Fibroblast of skin of left quadriceps (primary cell): ENCODE data around the gene TMEM185A.
"Not testable (repeated sequence)": the region's sequence is repeated elsewhere in the genome, so short reads cannot be mapped to it uniquely, and the experiment has no call there.

Experiments
- DNase-seq, 2 experiments: peaks; one replicate each; pipeline ENCODE4 v3.0.0-alpha.2; 2013; ENCODE audit warnings: low read depth in 2 of 2

Gene TMEM185A

DNA sequence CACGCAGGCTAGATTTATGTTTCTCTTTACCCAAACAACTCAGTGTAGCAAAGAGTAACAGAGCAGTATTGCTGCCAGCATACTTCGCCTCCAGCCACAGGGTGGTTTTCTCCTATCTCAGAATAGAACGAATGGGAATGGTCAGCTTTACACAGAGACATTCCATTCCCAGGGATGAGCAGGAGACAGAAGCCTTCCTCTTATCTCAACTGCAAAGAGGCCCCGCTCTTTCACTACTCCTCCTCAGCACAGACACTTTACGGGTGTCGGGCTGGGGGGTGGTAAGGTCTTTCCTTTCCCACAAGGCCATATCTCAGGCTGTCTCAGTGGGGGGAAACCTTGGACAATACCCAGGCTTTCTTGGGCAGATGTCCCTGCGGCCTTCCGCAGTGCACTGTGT, 4.8 kb downstream of the TMEM185A start:
- not testable (repeated sequence) for DNase-seq

DNA sequence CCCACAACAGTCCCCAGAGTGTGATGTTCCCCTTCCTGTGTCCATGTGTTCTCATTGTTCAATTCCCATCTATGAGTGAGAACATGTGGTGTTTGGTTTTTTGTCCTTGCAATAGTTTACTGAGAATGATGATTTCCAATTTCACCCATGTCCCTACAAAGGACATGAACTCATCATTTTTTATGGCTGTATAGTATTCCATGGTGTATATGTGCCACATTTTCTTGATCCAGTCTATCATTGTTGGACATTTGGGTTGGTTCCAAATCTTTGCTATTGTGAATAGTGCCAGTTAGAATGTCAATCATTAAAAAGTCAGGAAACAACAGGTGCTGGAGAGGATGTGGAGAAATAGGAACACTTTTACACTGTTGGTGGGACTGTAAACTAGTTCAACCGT, 11.9 kb downstream of the TMEM185A start:
- not testable (repeated sequence) for DNase-seq

DNA sequence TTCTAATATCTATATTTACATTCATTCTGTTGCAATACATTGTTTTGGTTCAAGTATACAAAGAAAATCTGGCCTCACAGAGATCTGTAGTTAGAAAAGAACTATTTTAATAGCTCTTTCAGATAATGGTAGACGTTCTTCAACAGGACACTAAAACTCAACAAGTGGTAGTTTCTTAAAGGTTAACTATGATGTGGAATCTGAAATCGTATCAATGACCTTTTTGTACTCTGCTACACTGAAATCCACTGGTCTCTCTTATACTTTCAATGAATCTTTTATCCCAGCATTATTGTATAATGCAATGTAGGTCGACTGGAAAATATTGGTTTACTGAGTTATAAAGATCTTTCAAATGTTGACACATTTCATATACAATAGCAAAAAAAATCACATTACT, 12.7 kb downstream of the TMEM185A start:
- no peak for DNase-seq

DNA sequence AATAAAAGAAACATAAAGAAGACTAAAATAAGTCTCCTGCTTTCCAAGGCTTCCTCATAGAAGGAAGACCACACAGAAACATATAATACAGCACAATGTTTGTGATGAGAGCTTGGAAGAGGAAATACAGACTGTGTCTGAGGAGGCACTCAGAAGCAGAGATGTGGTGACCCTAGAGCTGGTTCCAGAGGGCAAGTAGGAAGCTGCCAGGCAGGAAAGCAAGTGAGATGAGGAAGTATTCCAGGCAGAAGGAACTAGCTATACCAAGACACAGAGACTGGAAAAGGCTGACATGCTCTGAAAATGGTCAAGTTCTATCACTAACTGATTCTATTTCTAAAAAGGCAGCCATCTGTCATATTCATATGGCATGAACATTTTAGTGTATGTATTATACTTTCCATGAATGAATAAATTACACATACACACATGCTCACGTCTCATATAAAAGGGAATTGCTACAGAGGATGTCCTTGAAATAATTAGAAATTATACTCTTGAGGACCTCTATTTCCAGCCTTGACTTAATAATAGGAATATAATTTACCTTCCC, 19.9 kb downstream of the TMEM185A start:
- no peak for DNase-seq

DNA sequence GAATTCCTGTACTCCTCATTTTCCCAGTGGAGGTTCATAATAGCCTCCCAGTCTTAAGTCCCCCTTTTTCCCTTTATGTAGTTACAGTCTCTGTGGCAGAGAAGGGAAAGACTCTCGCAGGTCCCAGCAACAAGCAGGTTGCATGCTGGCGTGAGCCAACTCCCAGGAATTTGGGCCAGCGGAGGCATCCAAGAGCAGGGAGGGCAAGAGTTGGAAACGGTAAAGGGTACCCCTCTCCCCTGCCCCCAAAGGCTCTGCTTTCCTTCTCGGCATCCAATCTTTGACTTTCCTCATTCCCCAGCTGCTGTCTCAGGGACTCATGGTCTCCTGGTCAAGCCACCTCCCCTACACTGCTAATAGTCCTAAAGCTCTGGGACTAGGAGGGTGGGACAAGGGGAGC, 21.1 kb downstream of the TMEM185A start:
- DNase-seq: no peak

DNA sequence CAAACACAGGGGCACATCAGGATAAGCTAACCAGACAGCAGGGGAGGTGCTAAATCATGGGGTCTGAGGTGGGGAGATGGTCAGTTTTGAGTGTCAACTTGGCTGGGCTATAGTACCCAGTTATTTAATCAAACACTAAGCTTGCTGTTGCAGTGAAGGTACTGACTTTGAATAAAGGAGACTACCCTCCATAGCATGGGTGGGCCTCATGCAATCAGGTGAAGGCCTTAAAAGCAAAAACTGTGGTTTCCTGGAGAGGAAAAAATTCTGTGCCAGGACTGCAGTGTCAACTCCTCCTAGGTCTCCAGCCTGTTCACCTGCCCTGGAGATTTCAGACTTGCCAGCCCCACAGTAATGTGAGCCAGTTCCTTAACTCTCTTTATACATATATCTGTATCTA, 23.9 kb downstream of the TMEM185A start:
- no peak for DNase-seq

DNA sequence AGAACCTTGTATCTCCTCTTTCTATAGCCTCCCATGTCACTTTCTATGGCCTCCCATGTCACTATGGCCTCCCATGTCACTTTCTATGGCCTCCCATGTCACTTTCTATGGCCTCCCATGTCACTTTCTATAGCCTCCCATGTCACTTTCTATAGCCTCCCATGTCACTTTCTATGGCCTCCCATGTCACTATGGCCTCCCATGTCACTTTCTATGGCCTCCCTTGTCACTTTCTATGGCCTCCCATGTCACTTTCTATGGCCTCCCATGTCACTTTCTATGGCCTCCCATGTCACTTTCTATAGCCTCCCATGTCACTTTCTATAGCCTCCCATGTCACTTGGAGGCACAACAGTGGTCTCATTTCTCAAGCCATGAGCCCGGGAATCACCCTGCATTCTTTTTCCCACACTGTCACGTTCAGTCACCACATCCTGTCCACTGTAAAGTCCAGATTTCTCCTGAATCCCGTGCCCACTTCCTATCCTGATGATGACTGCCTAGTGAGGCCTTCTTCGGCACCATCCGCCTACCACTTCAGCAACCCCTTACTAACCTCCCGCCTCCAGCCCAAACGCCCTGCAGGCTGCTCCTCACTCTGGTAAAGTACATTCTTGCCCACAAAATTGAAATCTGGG, 26.2 kb downstream of the TMEM185A start:
- DNase-seq: not testable (repeated sequence)

DNA sequence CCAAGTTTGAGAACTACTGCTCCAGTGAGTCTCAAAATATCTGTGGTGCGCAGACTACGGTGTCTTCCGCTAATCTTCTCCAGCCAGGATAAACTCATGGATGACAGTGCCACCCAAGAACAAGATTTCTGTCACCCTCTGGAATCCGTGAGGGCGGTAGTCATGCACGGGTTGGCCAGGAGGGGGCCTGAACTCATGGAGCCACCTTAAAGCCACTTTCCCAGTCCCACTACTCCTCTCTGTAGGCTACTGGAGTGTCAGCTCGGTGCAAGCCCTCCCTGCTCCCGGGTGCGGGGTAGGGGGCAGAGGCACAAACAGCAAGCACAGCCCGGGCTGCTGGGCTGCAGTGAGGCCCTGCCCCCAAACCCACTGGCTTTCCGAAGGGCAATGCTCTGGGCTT, 33.0 kb downstream of the TMEM185A start:
- DNase-seq: not testable (repeated sequence)

DNA sequence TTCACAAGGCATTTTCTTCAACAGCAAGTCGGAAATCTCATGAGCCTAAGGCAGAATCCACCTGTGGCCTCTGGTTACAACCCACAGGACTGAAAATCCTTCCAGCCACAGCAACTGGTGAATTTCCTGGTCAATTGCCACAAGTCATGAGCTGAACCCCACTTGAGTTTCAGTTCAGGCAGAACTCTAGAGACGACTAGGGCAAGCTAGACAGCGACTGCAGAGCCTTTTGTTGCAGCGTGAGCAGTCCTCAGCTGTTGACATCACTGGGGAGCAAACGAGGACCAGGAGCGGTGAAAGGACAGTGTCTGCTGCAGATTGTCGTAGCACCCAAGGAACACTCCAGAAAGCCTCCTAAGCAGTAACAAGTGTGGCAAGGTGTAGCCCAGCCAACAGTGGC, 35.6 kb downstream of the TMEM185A start:
- not testable (repeated sequence) for DNase-seq

DNA sequence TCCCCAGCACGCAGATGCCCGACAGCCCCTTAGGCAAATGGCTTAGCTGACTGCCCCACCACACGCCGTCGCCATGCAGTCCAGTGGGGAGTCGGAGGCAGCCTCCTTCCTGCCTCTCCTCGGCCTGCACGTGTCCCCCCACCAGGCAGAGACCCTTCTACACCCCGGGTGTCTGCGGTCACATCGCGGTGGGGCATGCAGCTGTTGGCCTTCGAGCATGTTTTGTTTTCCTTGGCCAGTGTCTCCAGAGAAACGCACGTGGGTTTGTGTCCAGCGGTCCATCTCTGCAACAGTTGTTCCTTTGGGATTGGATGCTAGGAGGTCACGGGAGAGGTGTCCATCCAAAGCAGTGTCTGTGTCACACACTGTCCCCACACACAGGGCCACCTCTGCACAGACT, 36.4 kb downstream of the TMEM185A start, which contains the start of gene HSFX2:
TSS of gene HSFX2 (minus strand) at position 101 of the 400 bp plus-strand sequence. CDS start 614 bp downstream, outside the sequence.
- not testable (repeated sequence) for DNase-seq

DNA sequence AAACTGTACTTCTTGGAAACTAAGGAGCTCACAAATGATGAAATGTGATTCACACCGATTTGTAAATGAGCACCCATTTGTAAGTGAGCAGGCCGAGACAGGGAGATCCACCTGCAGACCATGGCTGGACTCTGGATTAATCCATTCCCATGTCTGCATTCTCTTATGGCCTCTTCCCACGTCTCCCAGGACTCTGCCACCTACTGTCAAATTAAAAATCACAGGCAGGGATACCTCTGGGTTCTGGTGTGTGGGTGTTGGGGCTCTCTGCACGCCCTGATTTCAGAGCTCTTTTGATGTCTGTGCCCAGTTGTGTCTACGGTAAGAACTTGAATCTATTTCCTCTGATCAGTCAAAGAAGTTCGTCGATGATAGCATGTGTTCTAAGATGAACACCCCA, 40.6 kb downstream of the TMEM185A start:
- not testable (repeated sequence) for DNase-seq

DNA sequence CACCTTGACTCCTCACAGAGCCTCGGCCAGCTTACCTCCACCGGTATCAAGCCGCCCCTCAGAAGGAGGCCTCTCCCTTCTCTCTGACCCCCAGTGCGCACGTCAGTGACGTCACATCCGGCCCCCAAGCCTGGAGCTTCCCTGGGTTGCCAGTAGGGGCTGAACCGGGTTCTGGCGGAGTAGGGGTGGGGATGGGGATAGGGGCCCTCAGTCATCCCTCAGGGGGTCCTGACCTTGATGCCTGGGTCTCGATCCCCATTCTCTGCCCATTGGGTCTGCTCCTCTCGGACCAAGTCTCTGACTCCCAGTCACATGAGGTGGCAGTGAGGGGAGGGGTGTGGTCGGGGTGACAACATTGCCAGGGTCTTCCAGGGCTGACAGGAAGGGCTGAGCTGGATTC, 44.2 kb downstream of the TMEM185A start, which contains the start of gene MAGEA9B:
TSS of gene MAGEA9B (minus strand) at position 101 of the 400 bp plus-strand sequence. CDS start 4,280 bp downstream, outside the sequence.
- not testable (repeated sequence) for DNase-seq

DNA sequence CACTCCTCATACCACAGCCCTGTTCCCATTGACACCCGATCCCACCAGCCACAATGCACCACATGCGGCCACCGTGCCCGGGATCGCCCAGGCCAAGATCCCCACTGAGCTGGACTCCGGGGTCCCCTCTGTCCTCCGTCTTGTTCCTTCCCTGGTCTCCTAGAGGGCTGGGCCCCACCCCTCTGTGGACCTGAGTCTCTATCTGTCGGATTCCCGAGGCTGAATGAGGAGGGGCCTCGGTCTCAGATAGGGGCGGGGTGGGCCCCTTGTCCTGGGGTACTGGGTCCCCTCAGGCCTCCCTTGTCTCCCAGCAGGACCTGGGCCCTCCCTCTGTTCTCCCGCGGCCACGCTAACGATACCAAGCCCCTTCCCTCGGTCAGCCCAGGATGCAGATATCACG, 46.0 kb downstream of the TMEM185A start:
- DNase-seq: not testable (repeated sequence)

DNA sequence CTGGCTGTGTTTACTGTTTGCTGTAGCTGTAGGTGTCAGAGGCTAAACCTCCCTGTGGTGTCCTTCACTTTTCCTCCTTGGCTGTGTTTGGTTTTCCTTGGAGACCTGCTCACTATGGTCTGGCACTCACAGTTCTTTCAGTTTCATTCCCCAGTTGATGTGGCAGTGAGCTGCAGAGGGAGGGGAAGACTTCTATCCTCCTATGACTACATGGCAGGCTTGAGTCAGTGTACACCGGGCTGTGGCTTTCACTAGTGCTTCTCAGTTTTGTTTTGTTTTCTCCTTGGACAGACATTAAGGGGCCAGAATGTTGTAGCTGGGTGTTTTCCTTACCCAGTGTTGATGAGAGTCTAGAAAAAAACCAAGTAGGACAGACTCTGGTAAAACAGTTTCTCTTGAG, 58.1 kb downstream of the TMEM185A start:
- DNase-seq: not testable (repeated sequence)

DNA sequence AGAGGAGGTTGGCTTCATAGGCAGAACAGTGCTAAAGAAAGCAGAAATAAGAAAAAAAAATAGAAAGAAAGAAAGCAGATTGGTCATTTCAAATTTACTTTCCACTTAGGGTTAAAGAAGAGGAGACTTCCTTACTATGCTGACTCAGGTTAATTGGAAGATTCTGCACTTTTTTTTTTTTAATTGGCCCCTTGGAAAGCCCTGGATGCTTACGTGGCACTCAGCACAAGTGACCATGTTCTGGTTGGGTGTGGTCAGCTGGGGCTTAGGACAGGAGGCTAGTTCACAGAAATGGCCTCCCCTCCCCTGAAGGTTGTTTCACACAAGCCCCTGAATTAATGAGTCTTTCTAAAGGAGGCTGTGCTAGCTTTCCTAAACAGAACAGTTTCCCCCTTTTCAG, 58.8 kb downstream of the TMEM185A start:
- DNase-seq: no peak

DNA sequence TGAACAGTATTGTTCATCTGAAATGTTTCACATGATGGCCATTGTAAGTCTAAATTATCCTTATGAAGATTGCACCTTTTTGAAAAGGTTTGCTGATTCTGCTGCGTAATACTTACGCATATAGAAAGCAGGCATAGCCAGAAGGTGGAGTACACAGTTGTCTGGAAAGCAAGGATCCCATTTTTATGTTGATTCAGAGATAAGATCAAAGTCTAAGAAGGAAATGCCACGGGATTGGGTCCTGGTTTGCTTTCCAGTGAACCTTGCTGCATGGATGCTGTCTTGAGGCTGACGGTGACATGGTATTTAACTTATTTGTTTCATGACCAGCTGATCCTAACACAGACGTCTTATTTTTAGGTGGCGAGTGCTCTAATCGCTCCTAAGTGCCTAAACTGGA, 59.8 kb downstream of the TMEM185A start:
- no peak for DNase-seq

DNA sequence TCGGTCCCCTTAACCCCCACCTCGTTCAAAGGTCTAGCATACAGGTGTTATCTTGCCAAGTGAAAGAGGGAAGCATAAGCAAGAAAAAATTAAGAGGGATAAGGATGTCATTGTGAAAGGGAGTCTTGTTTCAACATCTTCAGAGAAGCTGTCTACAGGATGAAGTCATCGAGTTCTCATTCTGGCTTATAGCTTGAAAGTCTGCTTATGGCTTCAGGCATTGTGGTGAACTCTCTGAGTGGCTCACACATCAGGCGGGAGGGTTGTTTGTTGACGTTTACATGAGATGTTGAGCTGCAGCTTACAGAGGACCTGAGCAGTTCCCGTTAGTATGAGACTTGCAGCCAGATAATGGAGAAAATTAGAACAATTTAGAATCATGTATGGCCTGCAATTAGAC, 60.9 kb downstream of the TMEM185A start:
- peak in 1 of 2 experiments; percentile 1 for DNase-seq

DNA sequence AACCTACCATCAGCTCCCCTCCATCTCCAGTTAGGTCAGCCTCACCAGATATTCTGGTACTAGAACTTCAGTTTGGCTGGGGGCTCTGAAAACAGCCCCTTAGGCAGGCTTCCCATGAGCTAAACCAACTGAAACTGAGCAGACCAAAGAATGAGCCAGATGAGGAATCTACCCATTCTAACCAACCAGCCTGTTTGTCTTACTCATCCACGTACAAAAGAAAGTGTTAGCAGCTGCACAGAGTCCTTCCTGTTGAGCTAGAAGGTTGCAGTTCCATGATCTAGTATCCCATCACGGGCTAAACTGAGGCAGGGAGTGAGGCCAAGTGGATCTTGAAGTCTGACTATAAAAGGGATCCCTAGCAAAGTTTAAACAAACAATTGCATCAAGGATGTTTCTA, 61.8 kb downstream of the TMEM185A start:
- no peak for DNase-seq

DNA sequence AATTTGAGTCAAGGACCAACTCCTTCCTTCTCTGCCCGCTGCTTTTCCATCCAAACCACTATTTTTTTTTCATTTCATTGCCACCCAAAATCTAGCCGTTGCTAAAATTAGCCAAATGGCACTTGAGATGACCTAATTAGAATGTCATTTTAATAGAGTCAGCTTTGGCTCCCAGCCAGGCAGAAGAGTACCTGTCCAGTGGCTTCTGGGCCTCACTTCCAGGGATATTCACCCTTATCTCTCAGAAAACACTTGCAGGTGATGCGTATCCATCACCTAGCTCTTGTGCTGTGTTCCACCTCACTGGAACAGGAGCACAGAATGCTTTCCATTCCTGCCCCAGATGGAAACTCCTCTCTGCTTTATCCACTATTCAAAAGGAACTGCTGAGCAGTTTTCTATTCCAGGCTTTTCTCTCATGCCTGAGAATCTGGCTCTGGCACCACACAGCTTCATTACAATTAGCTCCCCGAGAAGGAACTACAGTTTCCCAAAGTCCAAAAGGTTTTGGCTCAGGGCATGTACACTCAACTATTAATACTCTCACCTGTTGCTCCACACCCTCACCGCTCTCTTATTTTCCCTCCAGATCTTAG, 62.8 kb downstream of the TMEM185A start:
- no peak for DNase-seq

DNA sequence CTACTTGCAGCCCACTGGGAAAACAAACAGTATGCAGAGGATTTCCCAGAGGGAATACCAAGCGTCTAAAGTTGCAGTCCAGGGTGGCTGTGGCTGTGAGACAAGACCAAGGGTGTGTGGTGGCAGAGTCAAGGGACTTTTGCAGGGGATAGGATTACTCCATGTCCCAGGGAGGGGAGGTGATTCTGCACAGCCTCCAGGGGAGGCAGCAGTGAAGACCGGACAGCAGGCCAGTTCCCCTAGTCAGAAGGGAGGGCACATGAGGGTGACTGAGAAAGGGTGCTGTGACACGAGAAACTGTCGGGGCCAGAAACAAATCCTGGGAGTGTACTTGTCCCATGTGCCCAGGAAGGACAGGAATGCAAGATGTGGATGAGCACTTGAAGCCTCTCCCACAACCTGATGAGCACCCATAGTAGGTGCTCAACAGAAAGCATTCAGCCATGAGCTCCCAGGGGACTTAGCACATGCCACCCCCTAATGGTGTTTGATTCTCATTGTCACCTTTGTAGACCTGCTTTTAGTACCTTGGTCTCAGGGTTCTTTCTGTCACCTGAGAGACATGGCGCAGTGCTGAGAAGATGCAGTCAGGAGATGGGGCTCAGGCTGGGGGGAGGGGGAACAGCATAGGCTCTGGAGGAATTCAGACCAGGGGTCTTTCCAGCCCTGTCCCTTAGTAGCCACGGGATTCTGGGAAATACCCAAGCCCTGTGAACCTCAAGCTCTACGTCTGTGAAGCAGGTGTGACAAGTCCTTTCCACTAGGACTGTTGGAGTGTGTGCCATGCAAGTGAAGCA, 63.8 kb downstream of the TMEM185A start:
- no peak for DNase-seq

DNA sequence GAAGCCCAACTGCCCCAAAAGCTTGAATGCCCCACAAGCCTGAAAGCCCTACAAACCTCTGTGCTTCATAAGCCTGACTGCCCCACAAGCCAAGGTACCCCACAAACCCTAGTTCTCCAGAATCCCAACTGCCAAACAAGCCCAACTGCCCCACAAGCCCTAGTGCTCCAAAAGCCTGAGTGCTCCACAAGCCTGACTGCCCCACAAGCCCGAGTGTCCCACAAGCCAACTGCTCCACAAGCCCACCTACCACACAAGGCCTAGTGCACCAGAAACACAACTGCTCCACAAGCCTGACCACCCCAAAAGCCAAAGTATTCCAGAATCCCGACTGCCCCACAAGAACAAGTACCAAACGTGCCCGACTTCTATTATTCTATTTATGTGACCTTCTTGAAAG, 68.2 kb downstream of the TMEM185A start:
- no peak for DNase-seq

DNA sequence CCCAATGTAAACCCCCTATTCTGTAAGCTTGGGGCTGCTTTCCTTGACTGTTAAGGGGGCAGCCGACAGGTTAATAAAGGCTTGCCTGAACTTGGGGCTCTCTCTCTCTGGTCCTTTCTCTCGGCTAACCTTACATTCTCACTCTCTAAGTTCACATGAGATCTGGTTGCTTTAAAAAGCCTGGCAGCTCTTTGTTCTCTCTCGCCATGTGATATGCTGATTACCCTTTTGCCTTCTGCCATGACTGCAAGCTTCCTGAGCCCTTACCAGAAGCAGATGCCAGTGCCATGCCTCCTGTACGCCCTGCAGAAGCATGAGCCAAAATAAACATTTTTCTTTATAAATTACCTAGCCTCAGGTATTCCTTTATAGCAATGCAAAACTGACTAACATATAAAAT, 76.3 kb downstream of the TMEM185A start:
- not testable (repeated sequence) for DNase-seq
